Fibroblast of pulmonary artery (primary cell): ENCODE measurements around the gene SLC24A4.

ENCODE experiments used
- DNase-seq: peaks from one replicate; pipeline ENCODE4 v3.0.0-alpha.2; 2010; ENCODE audit warnings: low read depth
- H3K4me3 ChIP-seq: replicated peaks from 2 replicates; pipeline ENCODE4 v1.5.1; 2011; ENCODE audit warnings: low read depth, mild to moderate bottlenecking, control low read depth, low read length, moderate library complexity
- CTCF ChIP-seq: IDR thresholded peaks from 2 replicates; pipeline ENCODE4 v1.5.1; 2011; ENCODE audit warnings: mild to moderate bottlenecking, control low read depth, low read length, inconsistent platforms; ENCODE audit errors: missing control alignments

Gene SLC24A4

GRCh38 chr14:92297818-92298595 lies 25.0 kb upstream of the SLC24A4 start:
- TF ChIP-seq CTCF: no peak
- DNase-seq: no peak
- H3K4me3 ChIP-seq: no peak overlapping the region

GRCh38 chr14:92302481-92302880 lies 20.5 kb upstream of the SLC24A4 start:
- TF ChIP-seq CTCF: no peak
- no peak for DNase-seq
- no peak overlapping the region for H3K4me3 ChIP-seq

GRCh38 chr14:92308716-92309115 lies 14.2 kb upstream of the SLC24A4 start:
- DNase-seq: no peak
- TF ChIP-seq CTCF: no peak
- no peak overlapping the region for H3K4me3 ChIP-seq

- no peak overlapping the region for H3K4me3 ChIP-seq
- TF ChIP-seq CTCF: no peak
- DNase-seq: no peak
These were observed 12.9 kb upstream of the SLC24A4 start for GRCh38 chr14:92309968-92310530.

- no peak overlapping the region for H3K4me3 ChIP-seq
- TF ChIP-seq CTCF: no peak
- no peak for DNase-seq
These were observed 12.1 kb upstream of the SLC24A4 start for GRCh38 chr14:92310776-92311375.

- no peak for TF ChIP-seq CTCF
- DNase-seq: no peak
- no peak overlapping the region for H3K4me3 ChIP-seq
These were observed 8.8 kb upstream of the SLC24A4 start for GRCh38 chr14:92314182-92314581.
